ENCODE data around the gene TH. TPM values are rescaled to one million over a fixed set of nuclear protein-coding genes. Genes with fewer than 3 reads are reported as not detected.
"Not testable (repeated sequence)": the region's sequence is repeated elsewhere in the genome, so short reads cannot be mapped to it uniquely, and the experiment has no call there.

Gene TH
- total RNA-seq, 1 donor from 2014 or later, result not detected

DNA sequence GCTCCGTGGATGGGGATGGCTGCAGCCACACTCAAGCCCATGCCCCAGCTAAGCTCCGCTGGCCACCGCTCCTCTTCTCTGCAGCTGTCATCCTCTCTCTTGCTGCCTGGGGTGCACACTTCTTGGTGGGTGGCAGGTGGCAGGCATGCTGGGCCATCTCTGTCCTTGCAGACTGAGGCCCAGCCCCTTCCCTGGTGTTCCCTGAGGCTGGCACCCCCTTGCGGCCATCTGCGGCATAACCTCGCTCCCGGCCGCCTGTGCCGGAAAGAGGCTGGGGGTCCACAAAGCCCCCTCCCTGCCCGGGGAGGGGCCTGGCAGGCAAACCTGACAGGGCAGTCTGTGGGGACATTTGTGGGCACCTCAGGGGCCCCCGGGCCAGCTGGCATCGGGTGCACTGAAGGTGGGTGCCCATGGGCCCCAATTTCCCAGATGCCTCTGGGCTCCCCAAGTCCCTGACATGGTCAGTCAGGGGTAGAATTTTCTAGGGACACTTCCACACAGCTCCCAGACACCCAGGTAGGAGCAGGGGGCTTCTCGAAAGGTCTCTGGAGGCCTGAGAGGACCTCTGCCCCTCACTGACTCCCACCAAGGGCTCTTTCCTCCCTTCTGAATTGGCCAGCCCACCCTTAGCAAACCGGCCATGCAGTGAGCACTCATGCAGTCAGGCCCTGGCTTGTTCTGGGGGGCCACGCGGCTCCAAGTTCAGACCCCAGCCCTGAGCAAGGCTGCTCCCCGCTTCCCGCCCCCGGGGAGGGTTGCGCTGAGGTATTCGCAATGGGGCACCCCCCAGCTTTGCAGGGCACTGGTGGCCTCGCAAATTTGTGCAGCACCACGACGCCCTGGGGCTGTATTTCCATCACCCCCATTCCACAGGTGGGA is 23.5 kb upstream of the TH start:
- Histone ChIP-seq H3K4me3 (no peak overlapping the region), H3K9me3 (no peaks in the 10 kb centered on the region), H3K27me3 (peaks cover 5% of the 10 kb centered on the region), H3K36me3 (no peaks in the 10 kb centered on the region), H3K27ac (no peak overlapping the region), H3K4me1 (peaks cover 6% of the 10 kb centered on the region)
- ATAC-seq (peak; percentile 33), DNase-seq (no peak)
- intact Hi-C loops (cut with DNase I), result loop anchor here (5.0 kb wide), 2 partner anchors 107 to 227 kb away; partner anchors contain the start of genes C11orf21 and TSPAN32
- TF ChIP-seq, protein P1, sequence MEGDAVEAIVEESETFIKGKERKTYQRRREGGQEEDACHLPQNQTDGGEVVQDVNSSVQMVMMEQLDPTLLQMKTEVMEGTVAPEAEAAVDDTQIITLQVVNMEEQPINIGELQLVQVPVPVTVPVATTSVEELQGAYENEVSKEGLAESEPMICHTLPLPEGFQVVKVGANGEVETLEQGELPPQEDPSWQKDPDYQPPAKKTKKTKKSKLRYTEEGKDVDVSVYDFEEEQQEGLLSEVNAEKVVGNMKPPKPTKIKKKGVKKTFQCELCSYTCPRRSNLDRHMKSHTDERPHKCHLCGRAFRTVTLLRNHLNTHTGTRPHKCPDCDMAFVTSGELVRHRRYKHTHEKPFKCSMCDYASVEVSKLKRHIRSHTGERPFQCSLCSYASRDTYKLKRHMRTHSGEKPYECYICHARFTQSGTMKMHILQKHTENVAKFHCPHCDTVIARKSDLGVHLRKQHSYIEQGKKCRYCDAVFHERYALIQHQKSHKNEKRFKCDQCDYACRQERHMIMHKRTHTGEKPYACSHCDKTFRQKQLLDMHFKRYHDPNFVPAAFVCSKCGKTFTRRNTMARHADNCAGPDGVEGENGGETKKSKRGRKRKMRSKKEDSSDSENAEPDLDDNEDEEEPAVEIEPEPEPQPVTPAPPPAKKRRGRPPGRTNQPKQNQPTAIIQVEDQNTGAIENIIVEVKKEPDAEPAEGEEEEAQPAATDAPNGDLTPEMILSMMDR (IDR thresholded peaks at IDR 0.05), result peak; percentile 83

DNA sequence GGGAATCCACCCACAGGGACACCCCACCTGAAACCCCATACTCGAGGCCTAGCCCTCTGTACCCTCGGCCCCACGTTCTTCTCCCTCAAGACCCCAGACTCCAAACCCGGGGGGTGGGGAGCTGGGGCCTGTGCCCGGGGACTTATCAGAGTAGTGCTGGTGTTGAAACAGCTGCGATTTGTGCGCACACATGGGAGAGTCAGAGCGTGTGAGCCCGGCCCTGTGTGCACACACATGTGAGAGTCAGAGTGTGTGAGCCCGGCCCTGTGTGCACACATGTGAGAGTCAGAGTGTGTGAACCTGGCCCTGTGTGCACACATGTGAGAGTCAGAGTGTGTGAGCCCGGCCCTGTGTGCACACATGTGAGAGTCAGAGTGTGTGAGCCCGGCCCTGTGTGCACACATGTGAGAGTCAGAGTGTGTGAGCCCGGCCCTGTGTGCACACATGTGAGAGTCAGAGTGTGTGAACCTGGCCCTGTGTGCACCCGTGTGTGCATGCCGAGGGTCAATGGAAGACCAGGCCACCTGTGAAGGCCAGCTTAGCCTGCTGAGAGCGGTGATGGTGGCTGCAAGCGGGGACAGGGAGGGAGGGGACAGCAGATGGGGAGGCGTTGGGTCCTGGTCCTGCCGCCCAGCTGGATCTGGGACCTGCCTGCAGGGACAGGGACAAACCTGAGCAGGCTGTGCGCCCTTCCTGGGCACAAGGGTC is 22.4 kb upstream of the TH start:
- DNase-seq; H3K36me3 ChIP-seq; H3K27me3 ChIP-seq; H3K9me3 ChIP-seq; ATAC-seq; intact Hi-C loops (cut with DNase I); H3K27ac ChIP-seq; H3K4me1 ChIP-seq; H3K4me3 ChIP-seq: not testable (repeated sequence)

DNA sequence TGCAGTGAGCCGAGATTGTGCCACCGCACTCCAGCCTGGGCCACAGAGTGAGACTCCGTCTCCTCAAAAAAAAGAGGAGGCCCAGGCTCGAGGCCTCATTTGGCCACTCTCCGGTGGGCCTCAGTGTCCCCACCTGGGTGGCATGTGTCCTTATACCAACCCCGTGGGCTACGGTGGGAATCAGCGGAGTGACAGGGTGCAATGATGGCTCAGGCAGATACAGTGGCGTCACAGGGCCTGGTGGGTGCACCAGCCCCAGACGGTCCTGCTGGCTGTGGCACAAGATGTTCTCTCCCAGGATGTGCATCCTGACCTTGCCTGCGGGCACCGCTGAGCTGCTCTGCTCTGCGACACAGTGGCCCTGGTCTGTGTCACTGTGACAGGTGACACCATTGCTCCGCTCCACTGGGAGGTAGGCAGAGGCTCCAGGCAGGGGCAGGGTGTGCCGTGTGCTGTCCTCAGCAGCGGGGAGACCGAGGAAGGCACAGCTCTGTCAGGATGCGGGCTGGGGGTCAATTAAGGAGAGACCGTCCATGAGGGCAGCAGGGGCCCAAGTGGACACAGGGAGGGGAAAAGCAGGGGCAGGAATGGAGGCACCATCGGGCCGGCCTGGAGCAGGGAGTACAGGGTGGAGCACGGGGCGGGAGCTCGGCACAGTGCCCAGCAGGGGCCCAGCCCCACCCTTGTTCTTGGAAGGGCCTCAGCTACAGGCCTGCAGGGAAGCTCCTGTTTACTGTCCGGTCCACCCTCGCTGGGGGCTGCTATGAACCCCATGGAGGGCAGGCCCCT is 21.7 kb upstream of the TH start:
- Histone ChIP-seq H3K4me1 (peaks cover 6% of the 10 kb centered on the region), H3K36me3 (no peaks in the 10 kb centered on the region), H3K4me3 (no peak overlapping the region), H3K27me3 (peaks cover 5% of the 10 kb centered on the region), H3K27ac (no peak overlapping the region), H3K9me3 (no peaks in the 10 kb centered on the region)
- intact Hi-C loops (cut with DNase I), result no loop called here
- DNase-seq, result no peak
- TF ChIP-seq, protein P1 (IDR thresholded peaks at IDR 0.05), result no peak
- no peak for ATAC-seq

DNA sequence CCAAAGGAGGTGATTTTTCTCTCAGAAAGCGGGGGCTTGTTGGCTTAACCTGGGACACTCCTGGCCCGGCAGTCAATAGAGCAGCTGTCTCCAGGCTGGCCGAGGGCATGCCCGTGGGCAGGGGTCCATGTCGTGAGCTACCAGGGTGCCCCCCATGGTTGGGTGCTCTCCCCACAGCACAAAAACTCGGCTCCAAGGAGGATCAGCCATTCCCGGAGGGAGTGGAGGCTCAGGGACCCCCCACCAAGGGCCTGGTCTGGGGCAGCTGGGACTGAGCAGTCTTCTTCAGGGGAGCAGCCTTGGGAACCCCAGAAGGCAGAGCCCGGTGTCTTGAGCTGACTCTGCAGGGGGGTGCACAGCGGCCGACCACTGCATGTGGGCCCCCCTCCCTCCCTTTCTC is 20.8 kb upstream of the TH start:
- H3K4me1 ChIP-seq, result peaks cover 6% of the 10 kb centered on the region
- no peak overlapping the region for H3K4me3 ChIP-seq
- TF ChIP-seq, protein P1 (IDR thresholded peaks at IDR 0.05), result no peak
- H3K36me3 ChIP-seq, result no peaks in the 10 kb centered on the region
- no peak for ATAC-seq
- peaks cover 5% of the 10 kb centered on the region for H3K27me3 ChIP-seq
- intact Hi-C loops (cut with DNase I), result no loop called here
- no peaks in the 10 kb centered on the region for H3K9me3 ChIP-seq
- H3K27ac ChIP-seq, result no peak overlapping the region
- no peak for DNase-seq

DNA sequence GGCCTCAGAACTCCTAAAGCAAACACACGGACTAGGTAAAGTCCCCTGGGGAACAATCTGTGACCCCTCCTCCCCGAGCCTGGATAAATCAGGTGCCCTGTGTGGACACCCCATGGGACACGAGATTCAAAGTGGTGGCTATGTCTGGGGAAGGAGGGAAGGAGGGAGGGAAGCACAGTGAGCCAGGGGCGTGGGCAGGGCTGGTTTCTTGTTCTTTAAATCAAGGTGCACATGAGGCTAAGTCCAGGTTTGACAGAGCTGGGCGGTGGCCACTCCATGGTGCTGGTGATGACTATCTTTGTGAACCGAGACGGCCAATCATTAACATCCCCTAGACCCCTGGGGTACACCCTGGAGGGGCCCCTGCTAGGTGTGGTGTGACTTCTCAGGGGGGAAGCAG is 20.3 kb upstream of the TH start:
- ATAC-seq, result no peak
- Histone ChIP-seq H3K9me3 (no peaks in the 10 kb centered on the region), H3K36me3 (no peaks in the 10 kb centered on the region), H3K4me1 (peaks cover 6% of the 10 kb centered on the region), H3K27me3 (peaks cover 5% of the 10 kb centered on the region), H3K4me3 (no peak overlapping the region), H3K27ac (no peak overlapping the region)
- TF ChIP-seq, protein P1 (IDR thresholded peaks at IDR 0.05), result no peak
- intact Hi-C loops (cut with DNase I), result no loop called here
- DNase-seq, result no peak

All from upper lobe of right lung (tissue), 1 donor.